LHCN-M2 (cell line): ENCODE data around the gene SSX2IP. TPM values are rescaled to one million over a fixed set of nuclear protein-coding genes. Genes with fewer than 3 reads are reported as not detected.
A peak's percentile ranks its signal among the peaks of the same experiment; 100 is the strongest.
"Not testable (repeated sequence)": the region's sequence is repeated elsewhere in the genome, so short reads cannot be mapped to it uniquely, and the experiment has no call there.

Experiments used
- DNase-seq: peaks from one replicate; pipeline ENCODE4 v3.0.0-alpha.2; 2012; ENCODE audit warnings: low read depth
- total RNA-seq: library from RNA; depleted of rRNA; stranded (reverse); fragments of >200 nt; gene quantifications from 2 replicates; pipeline ENCODE4 v1.2.3, GENCODE V29; 2014; rRNA removed

Gene SSX2IP
- total RNA-seq, 1 experiment from 2014 or later = 24.7 TPM

- no peak for DNase-seq
These were observed 72.9 kb downstream of the SSX2IP start for GRCh38 chr1:84617349-84617748.

GRCh38 chr1:84615790-84616189 lies 74.5 kb downstream of the SSX2IP start:
- DNase-seq = no peak

GRCh38 chr1:84613887-84614286 lies 76.4 kb downstream of the SSX2IP start:
- no peak for DNase-seq

- DNase-seq = no peak
These were observed 77.2 kb downstream of the SSX2IP start for GRCh38 chr1:84613026-84613425.

- peak; percentile 39 for DNase-seq
These were observed 78.5 kb downstream of the SSX2IP start for GRCh38 chr1:84611796-84612195.

- no peak for DNase-seq
These were observed 79.2 kb downstream of the SSX2IP start for GRCh38 chr1:84611091-84611490.

GRCh38 chr1:84606977-84607376 lies 83.3 kb downstream of the SSX2IP start:
- no peak for DNase-seq

GRCh38 chr1:84605157-84605556 lies 85.1 kb downstream of the SSX2IP start:
- DNase-seq = no peak

- peak; percentile 71 for DNase-seq
These were observed 86.1 kb downstream of the SSX2IP start for GRCh38 chr1:84603941-84604830.

GRCh38 chr1:84603223-84603622 lies 87.0 kb downstream of the SSX2IP start:
- DNase-seq = peak; percentile 50

GRCh38 chr1:84600796-84601195 lies 89.5 kb downstream of the SSX2IP start:
- DNase-seq = no peak

- peak; percentile 85 for DNase-seq
These were observed 91.2 kb downstream of the SSX2IP start for GRCh38 chr1:84598846-84599741.

GRCh38 chr1:84598418-84598817 lies 91.8 kb downstream of the SSX2IP start:
- peak; percentile 22 for DNase-seq

GRCh38 chr1:84597011-84597410 lies 93.2 kb downstream of the SSX2IP start:
- no peak for DNase-seq

GRCh38 chr1:84594959-84595358 lies 95.3 kb downstream of the SSX2IP start:
- not testable (repeated sequence) for DNase-seq

Other genes starting within 250 kb of the SSX2IP start
- gene RPF1, start 211.2 kb downstream of the SSX2IP start, total RNA-seq = 46.4 and 46.8 TPM in 2 replicates
- gene SPATA1, start 184.1 kb downstream of the SSX2IP start, total RNA-seq = 0.63 TPM in 1 of 2 replicates, not detected in the other
- 54.9 and 70.8 TPM in 2 replicates for gene GNG5, start 183.9 kb downstream of the SSX2IP start, total RNA-seq
- gene CTBS, start 116.0 kb downstream of the SSX2IP start, total RNA-seq = 7.1 and 9.6 TPM in 2 replicates
- gene LPAR3, start 202.7 kb upstream of the SSX2IP start, total RNA-seq = not detected in 2 replicates